HepG2 (cell line): ENCODE measurements around the gene HRG. TPM values are rescaled to one million over a fixed set of nuclear protein-coding genes. Genes with fewer than 3 reads are reported as not detected.
A peak's percentile ranks its signal among the peaks of the same experiment; 100 is the strongest.

Experiments
- ATF4 ChIP-seq, 2 experiments: fragments of 450-650 bp in 1 of 2; sonication (generic) in 1 of 2; formaldehyde crosslinking; IDR thresholded peaks; 2 replicates each; pipeline versions ENCODE4 v1.5.0 to v1.8.0; 2020 to 2022; ENCODE audit warnings: mild to moderate bottlenecking in 1 of 2, missing genetic modification reagents in 1 of 2
- MIER3 ChIP-seq: IDR thresholded peaks from 2 replicates; pipeline ENCODE4 v1.6.1; 2016; ENCODE audit warnings: missing compliant biosample characterization, borderline replicate concordance
- MYNN ChIP-seq: sonication (generic); formaldehyde crosslinking; IDR thresholded peaks from 2 replicates; pipeline ENCODE4 v1.4.0; 2020; ENCODE audit warnings: mild to moderate bottlenecking, low read depth, missing genetic modification reagents
- NFIB ChIP-seq: sonication (generic); formaldehyde crosslinking; IDR thresholded peaks from 2 replicates; pipeline ENCODE4 v1.9.0; 2021; ENCODE audit warnings: missing genetic modification reagents, mild to moderate bottlenecking, borderline replicate concordance
- NR2F1 ChIP-seq, 2 experiments: fragments of 450-650 bp in 1 of 2; formaldehyde crosslinking in 1 of 2; IDR thresholded peaks; 2 replicates each; pipeline versions ENCODE4 v1.5.0 to v1.6.1; 2016 to 2020; ENCODE audit warnings: mild to moderate bottlenecking in 1 of 2, missing compliant biosample characterization in 1 of 2, missing genetic modification reagents in 1 of 2, moderate library complexity in 1 of 2
- PAWR ChIP-seq: sonication (generic); formaldehyde crosslinking; IDR thresholded peaks from 2 replicates; pipeline ENCODE4 v1.4.0; 2020; ENCODE audit warnings: missing genetic modification reagents, mild to moderate bottlenecking, borderline replicate concordance
- SIN3B ChIP-seq: fragments of 150-350 bp; IDR thresholded peaks from 2 replicates; pipeline ENCODE4 v1.6.1; 2014; ENCODE audit warnings: low read length
- SOX6 ChIP-seq, 2 experiments: fragments of 450-650 bp in 1 of 2; sonication (generic) in 1 of 2; formaldehyde crosslinking in 1 of 2; IDR thresholded peaks; 2 replicates each; pipeline versions ENCODE4 v1.4.0 to v1.6.1; 2017 to 2020; ENCODE audit warnings: antibody characterized with exemption in 1 of 2, mild to moderate bottlenecking in 1 of 2, missing genetic modification reagents in 1 of 2
- ZMYM3 ChIP-seq: sonication (generic); formaldehyde crosslinking; IDR thresholded peaks from 2 replicates; pipeline ENCODE4 v1.5.1; 2020; ENCODE audit warnings: mild to moderate bottlenecking, missing genetic modification reagents
- ZNF180 ChIP-seq: sonication (generic); formaldehyde crosslinking; IDR thresholded peaks from 2 replicates; pipeline ENCODE4 v1.4.0; 2020; ENCODE audit warnings: low read depth, missing genetic modification reagents, borderline replicate concordance
- ZNF281 ChIP-seq: sonication (generic); formaldehyde crosslinking; IDR thresholded peaks from 2 replicates; pipeline ENCODE4 v1.4.0; 2020; ENCODE audit warnings: missing genetic modification reagents, borderline replicate concordance
- polyA plus RNA-seq, 8 experiments: library from polyadenylated mRNA; depleted of rRNA in 3 of 8; stranded (reverse) in 7 of 8; unstranded in 1 of 8; fragments of >200 nt; fragmentation: Illumina TruSeq in 4 of 8; extraction: Trizol in 4 of 8; gene quantifications; 2 replicates each; pipeline versions ENCODE4 v1.2.1 to v1.2.3, GENCODE V29; 2011 to 2016; ENCODE audit warnings: low read depth in 4 of 8, missing spikeins in 1 of 8, mixed read lengths in 1 of 8; ENCODE audit not compliant: insufficient read depth in 1 of 8
- total RNA-seq, 5 experiments: library from RNA; depleted of rRNA; stranded (reverse); fragments of >200 nt; fragmentation: Illumina TruSeq; extraction: Trizol; gene quantifications; 2 replicates each; pipeline ENCODE4 v1.2.3, GENCODE V29; 2016; ENCODE audit warnings: low read depth in 1 of 5
- TF ChIP-seq, protein P1 (sequence below): sonication (generic); formaldehyde crosslinking; IDR thresholded peaks from 2 replicates; pipeline ENCODE4 v1.4.0; 2020; ENCODE audit warnings: missing genetic modification reagents
- TF ChIP-seq, protein P2 (sequence below): sonication (generic); formaldehyde crosslinking; IDR thresholded peaks from 2 replicates; pipeline ENCODE4 v1.9.0; 2021; ENCODE audit warnings: mild to moderate bottlenecking, missing genetic modification reagents
- TF ChIP-seq, protein P3 (sequence below): sonication (generic); formaldehyde crosslinking; IDR thresholded peaks from 2 replicates; pipeline ENCODE4 v1.5.0; 2020; ENCODE audit warnings: missing genetic modification reagents

HRG gene
- total and polyA plus RNA-seq, 2 of the 13 experiments (the other 11 are each of a cell fraction or from before 2014, with no cell fraction given), result 0.09 to 0.11 TPM

DNA sequence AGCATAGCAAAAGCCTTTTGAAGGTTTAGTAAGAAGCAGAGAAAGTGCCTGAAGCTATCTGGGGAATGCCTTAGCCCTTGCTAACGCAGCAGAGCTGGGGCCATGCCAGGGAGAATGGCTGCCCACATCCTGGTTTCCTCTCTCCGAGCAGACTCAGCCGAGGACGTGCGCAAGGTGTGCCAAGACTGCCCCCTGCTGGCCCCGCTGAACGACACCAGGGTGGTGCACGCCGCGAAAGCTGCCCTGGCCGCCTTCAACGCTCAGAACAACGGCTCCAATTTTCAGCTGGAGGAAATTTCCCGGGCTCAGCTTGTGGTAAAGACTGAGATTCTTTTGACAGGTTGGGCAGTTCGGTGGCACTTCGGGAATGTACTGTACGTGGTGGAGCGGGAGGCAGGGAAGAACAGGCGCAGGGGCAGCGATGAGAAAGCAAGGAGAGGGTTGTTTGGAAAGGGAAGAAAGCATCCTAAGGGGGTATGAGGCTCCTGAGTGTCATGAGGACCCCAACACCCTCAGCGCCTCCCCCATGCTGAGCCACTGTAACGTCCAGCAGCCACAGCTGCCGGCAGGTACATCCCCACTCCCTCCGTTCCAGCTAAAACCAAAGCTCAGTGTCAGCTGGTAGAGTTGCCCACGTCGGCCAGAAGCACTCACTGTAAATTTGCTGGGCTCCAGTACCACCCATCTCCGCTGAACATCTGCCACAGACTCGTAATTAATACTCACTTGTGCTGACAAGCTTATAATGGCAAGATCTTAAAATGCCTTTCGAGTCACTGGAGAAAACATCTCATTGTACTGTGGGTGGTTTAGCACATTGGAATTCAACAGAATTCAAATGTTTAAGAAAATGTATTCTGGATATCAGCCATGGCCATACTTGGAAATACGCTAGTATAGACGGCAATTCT lies 48.5 kb upstream of the HRG start (continued):
- TF ChIP-seq, protein P1, sequence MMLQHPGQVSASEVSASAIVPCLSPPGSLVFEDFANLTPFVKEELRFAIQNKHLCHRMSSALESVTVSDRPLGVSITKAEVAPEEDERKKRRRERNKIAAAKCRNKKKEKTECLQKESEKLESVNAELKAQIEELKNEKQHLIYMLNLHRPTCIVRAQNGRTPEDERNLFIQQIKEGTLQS (CRISPR knock-in tag), result no peak
- no peak for TF ChIP-seq SOX6 (IDR thresholded peaks at IDR 0.05)
- peak; percentile 5; the same call in 1 of the 2 replicates for TF ChIP-seq SOX6 (CRISPR knock-in tag; IDR thresholded peaks at IDR 0.05)
- no peak for TF ChIP-seq ZNF180 (CRISPR knock-in tag)
- no peak for TF ChIP-seq ZNF281 (CRISPR knock-in tag)
- no peak for TF ChIP-seq NFIB (CRISPR knock-in tag)
- TF ChIP-seq, protein P2, sequence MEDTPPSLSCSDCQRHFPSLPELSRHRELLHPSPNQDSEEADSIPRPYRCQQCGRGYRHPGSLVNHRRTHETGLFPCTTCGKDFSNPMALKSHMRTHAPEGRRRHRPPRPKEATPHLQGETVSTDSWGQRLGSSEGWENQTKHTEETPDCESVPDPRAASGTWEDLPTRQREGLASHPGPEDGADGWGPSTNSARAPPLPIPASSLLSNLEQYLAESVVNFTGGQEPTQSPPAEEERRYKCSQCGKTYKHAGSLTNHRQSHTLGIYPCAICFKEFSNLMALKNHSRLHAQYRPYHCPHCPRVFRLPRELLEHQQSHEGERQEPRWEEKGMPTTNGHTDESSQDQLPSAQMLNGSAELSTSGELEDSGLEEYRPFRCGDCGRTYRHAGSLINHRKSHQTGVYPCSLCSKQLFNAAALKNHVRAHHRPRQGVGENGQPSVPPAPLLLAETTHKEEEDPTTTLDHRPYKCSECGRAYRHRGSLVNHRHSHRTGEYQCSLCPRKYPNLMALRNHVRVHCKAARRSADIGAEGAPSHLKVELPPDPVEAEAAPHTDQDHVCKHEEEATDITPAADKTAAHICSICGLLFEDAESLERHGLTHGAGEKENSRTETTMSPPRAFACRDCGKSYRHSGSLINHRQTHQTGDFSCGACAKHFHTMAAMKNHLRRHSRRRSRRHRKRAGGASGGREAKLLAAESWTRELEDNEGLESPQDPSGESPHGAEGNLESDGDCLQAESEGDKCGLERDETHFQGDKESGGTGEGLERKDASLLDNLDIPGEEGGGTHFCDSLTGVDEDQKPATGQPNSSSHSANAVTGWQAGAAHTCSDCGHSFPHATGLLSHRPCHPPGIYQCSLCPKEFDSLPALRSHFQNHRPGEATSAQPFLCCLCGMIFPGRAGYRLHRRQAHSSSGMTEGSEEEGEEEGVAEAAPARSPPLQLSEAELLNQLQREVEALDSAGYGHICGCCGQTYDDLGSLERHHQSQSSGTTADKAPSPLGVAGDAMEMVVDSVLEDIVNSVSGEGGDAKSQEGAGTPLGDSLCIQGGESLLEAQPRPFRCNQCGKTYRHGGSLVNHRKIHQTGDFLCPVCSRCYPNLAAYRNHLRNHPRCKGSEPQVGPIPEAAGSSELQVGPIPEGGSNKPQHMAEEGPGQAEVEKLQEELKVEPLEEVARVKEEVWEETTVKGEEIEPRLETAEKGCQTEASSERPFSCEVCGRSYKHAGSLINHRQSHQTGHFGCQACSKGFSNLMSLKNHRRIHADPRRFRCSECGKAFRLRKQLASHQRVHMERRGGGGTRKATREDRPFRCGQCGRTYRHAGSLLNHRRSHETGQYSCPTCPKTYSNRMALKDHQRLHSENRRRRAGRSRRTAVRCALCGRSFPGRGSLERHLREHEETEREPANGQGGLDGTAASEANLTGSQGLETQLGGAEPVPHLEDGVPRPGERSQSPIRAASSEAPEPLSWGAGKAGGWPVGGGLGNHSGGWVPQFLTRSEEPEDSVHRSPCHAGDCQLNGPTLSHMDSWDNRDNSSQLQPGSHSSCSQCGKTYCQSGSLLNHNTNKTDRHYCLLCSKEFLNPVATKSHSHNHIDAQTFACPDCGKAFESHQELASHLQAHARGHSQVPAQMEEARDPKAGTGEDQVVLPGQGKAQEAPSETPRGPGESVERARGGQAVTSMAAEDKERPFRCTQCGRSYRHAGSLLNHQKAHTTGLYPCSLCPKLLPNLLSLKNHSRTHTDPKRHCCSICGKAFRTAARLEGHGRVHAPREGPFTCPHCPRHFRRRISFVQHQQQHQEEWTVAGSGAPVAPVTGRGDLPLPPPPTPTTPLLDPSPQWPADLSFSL, result no peak
- TF ChIP-seq MYNN (CRISPR knock-in tag), result no peak
- no peak for TF ChIP-seq SIN3B
- TF ChIP-seq ATF4 (CRISPR knock-in tag; IDR thresholded peaks at IDR 0.05), result no peak
- TF ChIP-seq PAWR (CRISPR knock-in tag), result no peak
- TF ChIP-seq NR2F1 (CRISPR knock-in tag; IDR thresholded peaks at IDR 0.05), result no peak
- TF ChIP-seq, protein P3, sequence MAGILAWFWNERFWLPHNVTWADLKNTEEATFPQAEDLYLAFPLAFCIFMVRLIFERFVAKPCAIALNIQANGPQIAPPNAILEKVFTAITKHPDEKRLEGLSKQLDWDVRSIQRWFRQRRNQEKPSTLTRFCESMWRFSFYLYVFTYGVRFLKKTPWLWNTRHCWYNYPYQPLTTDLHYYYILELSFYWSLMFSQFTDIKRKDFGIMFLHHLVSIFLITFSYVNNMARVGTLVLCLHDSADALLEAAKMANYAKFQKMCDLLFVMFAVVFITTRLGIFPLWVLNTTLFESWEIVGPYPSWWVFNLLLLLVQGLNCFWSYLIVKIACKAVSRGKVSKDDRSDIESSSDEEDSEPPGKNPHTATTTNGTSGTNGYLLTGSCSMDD (CRISPR knock-in tag), result no peak
- no peak for TF ChIP-seq ZMYM3
- no peak for TF ChIP-seq MIER3 (CRISPR knock-in tag)
